ENCODE measurements around the gene MT1E.

Gene MT1E

GRCh38 chr16:56639045-56639444, 13.5 kb downstream of the MT1E start:
- peaks cover 9 to 30% of the 10 kb centered on the region in 2 donors for H3K4me1 ChIP-seq (ENCODE audit: control insufficient read depth in 1 of 2, insufficient read depth in 2 of 2, low read length in 2 of 2)
- H3K9me3 ChIP-seq (ENCODE audit: control insufficient read depth in 1 of 2, low read length in 2 of 2) = no peaks in the 10 kb centered on the region
- H3K27ac ChIP-seq (ENCODE audit: low read length) = peak overlapping the region; percentile 54
- peaks cover 26% of the 10 kb centered on the region for H3K27me3 ChIP-seq (ENCODE audit: low read depth, low read length)
- H3K4me3 ChIP-seq (ENCODE audit: low read depth in 1 of 2, low read length in 2 of 2) = peak overlapping the region in 1 of 2 donors; percentile 37
- H3K36me3 ChIP-seq (ENCODE audit: control insufficient read depth in 1 of 2, insufficient read depth in 2 of 2, low read length in 2 of 2) = no peaks in the 10 kb centered on the region

GRCh38 chr16:56640076-56640475, 14.5 kb downstream of the MT1E start:
- Histone ChIP-seq H3K9me3 (ENCODE audit: control insufficient read depth in 1 of 2, low read length in 2 of 2) (no peaks in the 10 kb centered on the region), H3K4me3 (ENCODE audit: low read depth in 1 of 2, low read length in 2 of 2) (no peak overlapping the region), H3K4me1 (ENCODE audit: control insufficient read depth in 1 of 2, insufficient read depth in 2 of 2, low read length in 2 of 2) (peaks cover 9 to 27% of the 10 kb centered on the region in 2 donors), H3K27ac (ENCODE audit: low read length) (no peak overlapping the region), H3K36me3 (ENCODE audit: control insufficient read depth in 1 of 2, insufficient read depth in 2 of 2, low read length in 2 of 2) (no peaks in the 10 kb centered on the region), H3K27me3 (ENCODE audit: low read depth, low read length) (peaks cover 17% of the 10 kb centered on the region)

GRCh38 chr16:56641166-56641565, 15.6 kb downstream of the MT1E start:
- peaks cover 9 to 19% of the 10 kb centered on the region in 2 donors for H3K4me1 ChIP-seq (ENCODE audit: control insufficient read depth in 1 of 2, insufficient read depth in 2 of 2, low read length in 2 of 2)
- H3K27me3 ChIP-seq (ENCODE audit: low read depth, low read length) = peaks cover 13% of the 10 kb centered on the region
- no peak overlapping the region for H3K27ac ChIP-seq (ENCODE audit: low read length)
- no peaks in the 10 kb centered on the region for H3K36me3 ChIP-seq (ENCODE audit: control insufficient read depth in 1 of 2, insufficient read depth in 2 of 2, low read length in 2 of 2)
- H3K4me3 ChIP-seq (ENCODE audit: low read depth in 1 of 2, low read length in 2 of 2) = no peak overlapping the region
- no peaks in the 10 kb centered on the region for H3K9me3 ChIP-seq (ENCODE audit: control insufficient read depth in 1 of 2, low read length in 2 of 2)

GRCh38 chr16:56643080-56643778, 17.6 kb downstream of the MT1E start:
- Histone ChIP-seq H3K27me3 (ENCODE audit: low read depth, low read length) (peaks cover 8% of the 10 kb centered on the region), H3K4me1 (ENCODE audit: control insufficient read depth in 1 of 2, insufficient read depth in 2 of 2, low read length in 2 of 2) (peaks cover 9 to 18% of the 10 kb centered on the region in 2 donors), H3K27ac (ENCODE audit: low read length) (no peak overlapping the region), H3K36me3 (ENCODE audit: control insufficient read depth in 1 of 2, insufficient read depth in 2 of 2, low read length in 2 of 2) (no peaks in the 10 kb centered on the region), H3K4me3 (ENCODE audit: low read depth in 1 of 2, low read length in 2 of 2) (peak overlapping the region; percentile 18 to 55), H3K9me3 (ENCODE audit: control insufficient read depth in 1 of 2, low read length in 2 of 2) (no peaks in the 10 kb centered on the region)

GRCh38 chr16:56643833-56644232, 18.3 kb downstream of the MT1E start:
- peak overlapping the region; percentile 18 to 55 for H3K4me3 ChIP-seq (ENCODE audit: low read depth in 1 of 2, low read length in 2 of 2)
- no peak overlapping the region for H3K27ac ChIP-seq (ENCODE audit: low read length)
- no peaks in the 10 kb centered on the region for H3K36me3 ChIP-seq (ENCODE audit: control insufficient read depth in 1 of 2, insufficient read depth in 2 of 2, low read length in 2 of 2)
- peaks cover 2% of the 10 kb centered on the region for H3K27me3 ChIP-seq (ENCODE audit: low read depth, low read length)
- peaks cover 5 to 12% of the 10 kb centered on the region in 2 donors for H3K4me1 ChIP-seq (ENCODE audit: control insufficient read depth in 1 of 2, insufficient read depth in 2 of 2, low read length in 2 of 2)
- no peaks in the 10 kb centered on the region for H3K9me3 ChIP-seq (ENCODE audit: control insufficient read depth in 1 of 2, low read length in 2 of 2)

GRCh38 chr16:56645311-56645710, 19.7 kb downstream of the MT1E start:
- H3K36me3 ChIP-seq (ENCODE audit: control insufficient read depth in 1 of 2, insufficient read depth in 2 of 2, low read length in 2 of 2) = no peaks in the 10 kb centered on the region
- H3K27ac ChIP-seq (ENCODE audit: low read length) = no peak overlapping the region
- H3K4me3 ChIP-seq (ENCODE audit: low read depth in 1 of 2, low read length in 2 of 2) = no peak overlapping the region
- H3K27me3 ChIP-seq (ENCODE audit: low read depth, low read length) = no peaks in the 10 kb centered on the region
- H3K9me3 ChIP-seq (ENCODE audit: control insufficient read depth in 1 of 2, low read length in 2 of 2) = no peaks in the 10 kb centered on the region
- peaks cover 4 to 12% of the 10 kb centered on the region in 2 donors for H3K4me1 ChIP-seq (ENCODE audit: control insufficient read depth in 1 of 2, insufficient read depth in 2 of 2, low read length in 2 of 2)

- H3K27me3 ChIP-seq (ENCODE audit: low read depth, low read length) = no peaks in the 10 kb centered on the region
- no peak overlapping the region for H3K27ac ChIP-seq (ENCODE audit: low read length)
- peaks cover 4 to 12% of the 10 kb centered on the region in 2 donors for H3K4me1 ChIP-seq (ENCODE audit: control insufficient read depth in 1 of 2, insufficient read depth in 2 of 2, low read length in 2 of 2)
Observed at GRCh38 chr16:56645838-56646237, 20.3 kb downstream of the MT1E start.

GRCh38 chr16:56647641-56648431, 22.3 kb downstream of the MT1E start:
- Histone ChIP-seq H3K36me3 (ENCODE audit: control insufficient read depth in 1 of 2, insufficient read depth in 2 of 2, low read length in 2 of 2) (no peaks in the 10 kb centered on the region), H3K27ac (ENCODE audit: low read length) (no peak overlapping the region), H3K4me1 (ENCODE audit: control insufficient read depth in 1 of 2, insufficient read depth in 2 of 2, low read length in 2 of 2) (peaks cover 4 to 12% of the 10 kb centered on the region in 2 donors), H3K9me3 (ENCODE audit: control insufficient read depth in 1 of 2, low read length in 2 of 2) (no peaks in the 10 kb centered on the region), H3K27me3 (ENCODE audit: low read depth, low read length) (no peaks in the 10 kb centered on the region), H3K4me3 (ENCODE audit: low read depth in 1 of 2, low read length in 2 of 2) (no peak overlapping the region)

More at GRCh38 chr16:56645838-56646237, 20.3 kb downstream of the MT1E start:
- H3K36me3 ChIP-seq (ENCODE audit: control insufficient read depth in 1 of 2, insufficient read depth in 2 of 2, low read length in 2 of 2) = no peaks in the 10 kb centered on the region
- no peak overlapping the region for H3K4me3 ChIP-seq (ENCODE audit: low read depth in 1 of 2, low read length in 2 of 2)
- H3K9me3 ChIP-seq (ENCODE audit: control insufficient read depth in 1 of 2, low read length in 2 of 2) = no peaks in the 10 kb centered on the region

GRCh38 chr16:56649271-56649670, 23.7 kb downstream of the MT1E start:
- H3K27me3 ChIP-seq (ENCODE audit: low read depth, low read length) = no peaks in the 10 kb centered on the region

GRCh38 chr16:56649820-56650219, 24.2 kb downstream of the MT1E start:
- H3K9me3 ChIP-seq (ENCODE audit: control insufficient read depth in 1 of 2, low read length in 2 of 2) = no peaks in the 10 kb centered on the region
- H3K27me3 ChIP-seq (ENCODE audit: low read depth, low read length) = no peaks in the 10 kb centered on the region
- no peak overlapping the region for H3K4me3 ChIP-seq (ENCODE audit: low read depth in 1 of 2, low read length in 2 of 2)
- no peaks in the 10 kb centered on the region for H3K36me3 ChIP-seq (ENCODE audit: control insufficient read depth in 1 of 2, insufficient read depth in 2 of 2, low read length in 2 of 2)
- H3K27ac ChIP-seq (ENCODE audit: low read length) = no peak overlapping the region
- H3K4me1 ChIP-seq (ENCODE audit: control insufficient read depth in 1 of 2, insufficient read depth in 2 of 2, low read length in 2 of 2) = no peaks in the 10 kb centered on the region

More at GRCh38 chr16:56649271-56649670, 23.7 kb downstream of the MT1E start:
- H3K27ac ChIP-seq (ENCODE audit: low read length) = no peak overlapping the region
- no peaks in the 10 kb centered on the region for H3K9me3 ChIP-seq (ENCODE audit: control insufficient read depth in 1 of 2, low read length in 2 of 2)
- no peaks in the 10 kb centered on the region for H3K4me1 ChIP-seq (ENCODE audit: control insufficient read depth in 1 of 2, insufficient read depth in 2 of 2, low read length in 2 of 2)
- H3K4me3 ChIP-seq (ENCODE audit: low read depth in 1 of 2, low read length in 2 of 2) = no peak overlapping the region
- no peaks in the 10 kb centered on the region for H3K36me3 ChIP-seq (ENCODE audit: control insufficient read depth in 1 of 2, insufficient read depth in 2 of 2, low read length in 2 of 2)

- Histone ChIP-seq H3K36me3 (ENCODE audit: control insufficient read depth in 1 of 2, insufficient read depth in 2 of 2, low read length in 2 of 2) (no peaks in the 10 kb centered on the region), H3K4me3 (ENCODE audit: low read depth in 1 of 2, low read length in 2 of 2) (no peak within 1 kb of the TSS), H3K4me1 (ENCODE audit: control insufficient read depth in 1 of 2, insufficient read depth in 2 of 2, low read length in 2 of 2) (no peaks in the 10 kb centered on the region), H3K27ac (ENCODE audit: low read length) (no peak within 1 kb of the TSS), H3K9me3 (ENCODE audit: control insufficient read depth in 1 of 2, low read length in 2 of 2) (no peaks in the 10 kb centered on the region), H3K27me3 (ENCODE audit: low read depth, low read length) (no peaks in the 10 kb centered on the region)
Observed at GRCh38 chr16:56651586-56651985, 26.0 kb downstream of the MT1E start, which contains the start of gene MT1B. Gene MT1B, plus strand, starts transcription at chr16:56651886. Its CDS starts 68 bp downstream, at chr16:56651954.

Measured in muscle layer of duodenum (tissue), 2 donors.